IMR-90 (cell line): ENCODE results near the gene CD99. TPM values are rescaled to one million over a fixed set of nuclear protein-coding genes. Genes with fewer than 3 reads are reported as not detected.

ENCODE experiments used
- ATAC-seq: fragments of 200-7000 bp; cut with Tn5 transposase; 2 replicates; pipeline ENCODE4 v1.9.1; 2020; ENCODE audit warnings: low read depth, mild to moderate bottlenecking, moderate library complexity
- BruUV-seq: library from RNA; stranded (reverse); fragments of 400-500 nt; replicated peaks from 2 replicates; lab custom pipeline; 2021; lab: Mats Ljungman, UMichigan
- CTCF ChIA-PET: fragments of 300-600 bp; formaldehyde crosslinking; extraction: SDS; loops from one replicate; lab custom pipeline; 2021; ENCODE audit warnings: antibody characterized with exemption; lab: Yijun Ruan, JAX
- POLR2A ChIA-PET: fragments of 300-600 bp; sonication (Branson Sonifier 250); formaldehyde crosslinking; loops from one replicate; lab custom pipeline; 2022; ENCODE audit warnings: antibody characterized with exemption; ENCODE audit not compliant: unreplicated experiment; lab: Charles Lee
- DNase-seq: peaks from one replicate; pipeline ENCODE4 v3.0.0; 2013
- H2AFZ ChIP-seq: replicated peaks from 2 replicates; pipeline ENCODE3; 2013; ENCODE audit warnings: low read length, mild to moderate bottlenecking; ENCODE audit not compliant: poor library complexity
- H2AK5ac ChIP-seq: 2 replicates; pipeline ENCODE4 v1.6.1; 2013; ENCODE audit warnings: low read depth, low read length, inconsistent platforms
- H2AK9ac ChIP-seq: replicated peaks from 2 replicates; pipeline ENCODE3; 2013; ENCODE audit warnings: mild to moderate bottlenecking, low read depth, low read length, moderate library complexity; ENCODE audit not compliant: poor library complexity
- H2BK120ac ChIP-seq: 2 replicates; pipeline ENCODE4 v1.6.1; 2013; ENCODE audit warnings: low read depth, low read length, inconsistent platforms
- H2BK15ac ChIP-seq: 3 replicates; pipeline ENCODE4 v1.6.1; 2013; ENCODE audit warnings: low read depth, low read length, inconsistent platforms
- H2BK20ac ChIP-seq: 2 replicates; pipeline ENCODE4 v1.6.1; 2013; ENCODE audit warnings: low read depth, mild to moderate bottlenecking, inconsistent platforms, low read length, moderate library complexity
- H2BK5ac ChIP-seq: 2 replicates; pipeline ENCODE4 v1.6.1; 2013; ENCODE audit warnings: mild to moderate bottlenecking, low read depth, low read length, inconsistent platforms; ENCODE audit not compliant: poor library complexity, severe bottlenecking
- H3K14ac ChIP-seq: replicated peaks from 2 replicates; pipeline ENCODE4 v1.6.1; 2013; ENCODE audit warnings: low read depth, low read length, inconsistent platforms
- H3K18ac ChIP-seq: 2 replicates; pipeline ENCODE4 v1.6.1; 2013; ENCODE audit warnings: low read depth, low read length, control low read depth
- H3K23ac ChIP-seq: 2 replicates; pipeline ENCODE4 v1.6.1; 2013; ENCODE audit warnings: low read depth, low read length, inconsistent platforms
- H3K27ac ChIP-seq: 2 replicates; pipeline ENCODE4 v1.5.1; 2013; ENCODE audit warnings: mild to moderate bottlenecking, control low read depth, low read length; ENCODE audit not compliant: insufficient read depth
- H3K27me3 ChIP-seq: 2 replicates; pipeline ENCODE4 v1.6.1; 2013; ENCODE audit warnings: low read length; ENCODE audit not compliant: control insufficient read depth, insufficient read depth
- H3K36me3 ChIP-seq: 2 replicates; pipeline ENCODE4 v1.6.1; 2013; ENCODE audit warnings: low read length, mixed read lengths; ENCODE audit not compliant: control insufficient read depth, insufficient read depth
- H3K4ac ChIP-seq: 2 replicates; pipeline ENCODE4 v1.6.1; 2013; ENCODE audit warnings: low read depth, low read length, inconsistent platforms
- H3K4me1 ChIP-seq: 2 replicates; pipeline ENCODE4 v1.6.1; 2013; ENCODE audit warnings: low read length, mixed read lengths; ENCODE audit not compliant: control insufficient read depth, insufficient read depth
- H3K4me2 ChIP-seq: 2 replicates; pipeline ENCODE4 v1.6.1; 2013; ENCODE audit warnings: low read depth, mild to moderate bottlenecking, control low read depth, low read length, moderate library complexity
- H3K4me3 ChIP-seq: 2 replicates; pipeline ENCODE4 v1.5.1; 2013; ENCODE audit warnings: low read depth, mild to moderate bottlenecking, control low read depth, low read length, moderate library complexity; ENCODE audit not compliant: insufficient read depth
- H3K56ac ChIP-seq: 2 replicates; pipeline ENCODE4 v1.6.1; 2013; ENCODE audit warnings: low read length, inconsistent platforms; ENCODE audit not compliant: insufficient read depth; ENCODE audit errors: extremely low read depth
- H3K79me1 ChIP-seq, 2 experiments: 2 replicates each; pipeline ENCODE4 v1.6.1; 2013; ENCODE audit warnings: low read length in 2 of 2, inconsistent platforms in 1 of 2, low read depth in 1 of 2
- H3K9ac ChIP-seq: 2 replicates; pipeline ENCODE4 v1.6.1; 2013; ENCODE audit warnings: low read depth, low read length, control low read depth
- H3K9me1 ChIP-seq: 2 replicates; pipeline ENCODE4 v1.6.1; 2013; ENCODE audit warnings: low read length, inconsistent platforms; ENCODE audit not compliant: insufficient read depth
- H3K9me3 ChIP-seq: 2 replicates; pipeline ENCODE4 v1.6.1; 2013; ENCODE audit warnings: low read length; ENCODE audit not compliant: control insufficient read depth, insufficient read depth
- H4K20me1 ChIP-seq: 2 replicates; pipeline ENCODE4 v1.6.1; 2013; ENCODE audit warnings: low read length, inconsistent platforms; ENCODE audit not compliant: insufficient read depth
- H4K5ac ChIP-seq: 2 replicates; pipeline ENCODE4 v1.6.1; 2013; ENCODE audit warnings: mild to moderate bottlenecking, low read depth, low read length, control low read depth
- H4K8ac ChIP-seq, 2 experiments: 2 replicates each; pipeline ENCODE4 v1.6.1; 2013; ENCODE audit warnings: low read depth in 2 of 2, low read length in 2 of 2, control low read depth in 1 of 2, inconsistent platforms in 1 of 2
- H4K91ac ChIP-seq: 2 replicates; pipeline ENCODE4 v1.6.1; 2013; ENCODE audit warnings: low read depth, low read length, inconsistent platforms; ENCODE audit not compliant: insufficient read depth
- BHLHE40 ChIP-seq: fragments of 150-350 bp; IDR thresholded peaks from 2 replicates; pipeline ENCODE4 v1.6.1; 2016; ENCODE audit warnings: mild to moderate bottlenecking, low read depth, low read length
- CEBPB ChIP-seq: IDR thresholded peaks from 2 replicates; pipeline ENCODE4 v1.6.1; 2012; ENCODE audit warnings: low read depth, low read length, improper control_type of control experiment
- CHD1 ChIP-seq: IDR thresholded peaks from 2 replicates; pipeline ENCODE4 v1.6.1; 2012; ENCODE audit warnings: low read depth, low read length, improper control_type of control experiment
- FOS ChIP-seq: fragments of 150-350 bp; IDR thresholded peaks from 2 replicates; pipeline ENCODE4 v1.6.1; 2016; ENCODE audit warnings: low read depth, low read length
- MAFK ChIP-seq: IDR thresholded peaks from 2 replicates; pipeline ENCODE4 v1.6.1; 2012; ENCODE audit warnings: low read depth, low read length, improper control_type of control experiment
- MAZ ChIP-seq: IDR thresholded peaks from 2 replicates; pipeline ENCODE4 v1.6.1; 2012; ENCODE audit warnings: low read depth, mild to moderate bottlenecking, low read length, improper control_type of control experiment, moderate library complexity, borderline replicate concordance
- MXI1 ChIP-seq: IDR thresholded peaks from 2 replicates; pipeline ENCODE4 v1.6.1; 2012; ENCODE audit warnings: low read depth, mild to moderate bottlenecking, low read length, moderate library complexity, borderline replicate concordance
- NFE2L2 ChIP-seq: fragments of 150-350 bp; IDR thresholded peaks from 2 replicates; pipeline ENCODE4 v1.6.1; 2016; ENCODE audit warnings: low read depth, mild to moderate bottlenecking, low read length
- POLR2A ChIP-seq: IDR thresholded peaks from 2 replicates; pipeline ENCODE4 v1.6.1; 2012; ENCODE audit warnings: mild to moderate bottlenecking, low read depth, low read length
- RAD21 ChIP-seq: IDR thresholded peaks from 2 replicates; pipeline ENCODE4 v1.6.1; 2012; ENCODE audit warnings: low read length, improper control_type of control experiment
- RCOR1 ChIP-seq: IDR thresholded peaks from 2 replicates; pipeline ENCODE4 v1.6.1; 2012; ENCODE audit warnings: mild to moderate bottlenecking, low read length, improper control_type of control experiment; ENCODE audit not compliant: insufficient replicate concordance
- RFX5 ChIP-seq: IDR thresholded peaks from 2 replicates; pipeline ENCODE4 v1.8.0; 2012; ENCODE audit warnings: low read depth, mild to moderate bottlenecking, low read length, moderate library complexity
- SMC3 ChIP-seq: fragments of 150-350 bp; IDR thresholded peaks from 2 replicates; pipeline ENCODE4 v1.6.1; 2016; ENCODE audit warnings: low read depth, mild to moderate bottlenecking, antibody characterized with exemption, low read length, moderate library complexity
- WGBS, 2 experiments: methylation state at CpG; one replicate each; pipeline versions ENCODE4 v1.1.5 to v1.1.7; 2013; ENCODE audit warnings: missing lambda C conversion rate in 2 of 2; ENCODE audit not compliant: insufficient read length in 1 of 2; ENCODE audit errors: extremely low coverage in 2 of 2; 5-methylcytosine and 5-hydroxymethylcytosine counted together
- dilution Hi-C: fragments of 300-500 bp; cut with HindIII; formaldehyde crosslinking; loops from one replicate; pipeline ENCODE4 v1.14.3; 2018; ENCODE audit warnings: low sequenced_read_pairs; ENCODE audit not compliant: unreplicated experiment
- in situ Hi-C: fragments of 300-500 bp; cut with MboI; formaldehyde crosslinking; loops from 3 replicates; pipeline ENCODE4 v1.14.3; 2019; ENCODE audit warnings: low sequenced_read_pairs, inconsistent platforms, mixed read lengths
- intact Hi-C: fragments of 100-400 bp; cut with micrococcal nuclease; formaldehyde crosslinking; loops from 2 replicates; pipeline ENCODE4 v1.10.0; 2022
- polyA plus RNA-seq, 3 experiments: library from polyadenylated mRNA; depleted of rRNA; stranded (reverse); fragments of >200 nt; gene quantifications; 2 replicates each; pipeline ENCODE4 v1.2.3, GENCODE V29; 2012; ENCODE audit warnings: low replicate concordance in 1 of 3
- total RNA-seq: library from RNA; depleted of rRNA; stranded (reverse); fragments of >200 nt; gene quantifications from 2 replicates; pipeline ENCODE4 v1.2.3, GENCODE V29; 2012
- TF ChIP-seq, protein P1 (sequence below): fragments of 150-350 bp; IDR thresholded peaks from 2 replicates; pipeline ENCODE4 v1.6.1; 2017; ENCODE audit warnings: mild to moderate bottlenecking, antibody characterized with exemption, low read length, low read depth
- TF ChIP-seq, protein P2 (sequence below): conservative IDR thresholded peaks from 2 replicates; pipeline ENCODE4 v1.5.1; 2012; ENCODE audit warnings: mild to moderate bottlenecking, low read depth, low read length, improper control_type of control experiment
- TF ChIP-seq, protein P3 (sequence below): fragments of 150-350 bp; IDR thresholded peaks from 2 replicates; pipeline ENCODE4 v1.6.1; 2016; ENCODE audit warnings: low read depth, mild to moderate bottlenecking, low read length, moderate library complexity, borderline replicate concordance

Gene CD99
- total and polyA plus RNA-seq, 2 of the 4 experiments (the other 2 are of a cell fraction), result 102 to 369 TPM

DNA sequence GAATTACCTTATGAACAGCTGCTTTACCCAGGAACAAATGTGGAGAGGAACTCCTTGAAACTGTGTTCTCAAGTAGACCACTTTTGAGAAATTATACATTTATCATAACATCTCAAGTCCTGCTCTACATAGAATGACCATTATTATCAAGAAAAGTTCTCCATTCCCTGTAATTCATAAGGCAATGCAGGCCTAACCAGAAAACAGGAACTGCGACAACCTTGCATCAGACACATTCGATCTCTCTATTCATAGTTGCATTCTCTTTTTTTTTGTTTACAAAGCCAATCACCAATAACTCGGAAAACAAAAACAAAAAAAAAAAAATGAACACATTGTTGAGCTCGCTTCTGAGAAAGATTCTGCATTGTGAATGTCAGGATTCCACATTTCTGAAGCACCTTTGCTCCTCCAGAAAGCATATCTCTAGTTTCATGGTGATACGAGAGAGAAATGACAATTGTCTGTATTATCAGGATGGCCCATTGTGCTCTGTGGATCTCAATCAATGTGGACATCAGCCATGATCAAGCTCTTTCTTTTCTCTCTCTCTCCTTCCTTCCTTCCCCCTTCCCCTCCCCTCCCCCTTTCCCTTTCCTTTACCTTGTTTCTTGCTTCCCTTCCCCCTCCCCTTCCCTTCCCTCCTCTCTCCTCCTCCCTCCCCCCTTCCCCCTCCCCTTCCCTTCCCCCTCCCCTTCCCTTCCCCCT, 32.4 kb upstream of the CD99 start:
- no peak overlapping the region for H2BK15ac ChIP-seq
- H4K91ac ChIP-seq, result no peak overlapping the region
- intact Hi-C loops, result no loop called here
- no peaks in the 10 kb centered on the region for H3K9me1 ChIP-seq
- H3K23ac ChIP-seq, result no peak overlapping the region
- H3K14ac ChIP-seq, result no peak overlapping the region
- H3K79me1 ChIP-seq, result no peaks in the 10 kb centered on the region
- no peak overlapping the region for H4K8ac ChIP-seq
- no peak overlapping the region for H3K4me3 ChIP-seq
- no peaks in the 10 kb centered on the region; the same call in 1 of the 2 replicates for H3K4me1 ChIP-seq
- ChIA-PET POLR2A (no interaction called here), CTCF (no interaction called here)
- no TSS peak for BruUV-seq
- dilution Hi-C loops, result no loop called here
- H2AFZ ChIP-seq, result no peak overlapping the region
- H2AK5ac ChIP-seq, result no peak overlapping the region
- no peak overlapping the region for H3K56ac ChIP-seq
- no peaks in the 10 kb centered on the region for H4K20me1 ChIP-seq
- in situ Hi-C loops, result no loop called here
- H3K36me3 ChIP-seq, result no peaks in the 10 kb centered on the region
- no peak overlapping the region for H2BK120ac ChIP-seq
- no peak for ATAC-seq
- no peak overlapping the region for H3K4ac ChIP-seq
- H2BK5ac ChIP-seq, result no peak overlapping the region
- H4K5ac ChIP-seq, result no peak overlapping the region
- no peak for DNase-seq
- no peak overlapping the region for H2BK20ac ChIP-seq
- no peak overlapping the region for H3K18ac ChIP-seq
- no peak overlapping the region for H3K27ac ChIP-seq
- no peak overlapping the region for H2AK9ac ChIP-seq
- TF ChIP-seq POLR2A (no peak), CEBPB (no peak), FOS (no peak), MAZ (no peak), CHD1 (no peak), NFE2L2 (no peak), SMC3 (no peak), RCOR1 (no peak), BHLHE40 (no peak), RFX5 (no peak), RAD21 (no peak), MAFK (no peak), MXI1 (no peak)
- TF ChIP-seq, protein P1, sequence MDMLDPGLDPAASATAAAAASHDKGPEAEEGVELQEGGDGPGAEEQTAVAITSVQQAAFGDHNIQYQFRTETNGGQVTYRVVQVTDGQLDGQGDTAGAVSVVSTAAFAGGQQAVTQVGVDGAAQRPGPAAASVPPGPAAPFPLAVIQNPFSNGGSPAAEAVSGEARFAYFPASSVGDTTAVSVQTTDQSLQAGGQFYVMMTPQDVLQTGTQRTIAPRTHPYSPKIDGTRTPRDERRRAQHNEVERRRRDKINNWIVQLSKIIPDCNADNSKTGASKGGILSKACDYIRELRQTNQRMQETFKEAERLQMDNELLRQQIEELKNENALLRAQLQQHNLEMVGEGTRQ, result no peak
- TF ChIP-seq, protein P2, sequence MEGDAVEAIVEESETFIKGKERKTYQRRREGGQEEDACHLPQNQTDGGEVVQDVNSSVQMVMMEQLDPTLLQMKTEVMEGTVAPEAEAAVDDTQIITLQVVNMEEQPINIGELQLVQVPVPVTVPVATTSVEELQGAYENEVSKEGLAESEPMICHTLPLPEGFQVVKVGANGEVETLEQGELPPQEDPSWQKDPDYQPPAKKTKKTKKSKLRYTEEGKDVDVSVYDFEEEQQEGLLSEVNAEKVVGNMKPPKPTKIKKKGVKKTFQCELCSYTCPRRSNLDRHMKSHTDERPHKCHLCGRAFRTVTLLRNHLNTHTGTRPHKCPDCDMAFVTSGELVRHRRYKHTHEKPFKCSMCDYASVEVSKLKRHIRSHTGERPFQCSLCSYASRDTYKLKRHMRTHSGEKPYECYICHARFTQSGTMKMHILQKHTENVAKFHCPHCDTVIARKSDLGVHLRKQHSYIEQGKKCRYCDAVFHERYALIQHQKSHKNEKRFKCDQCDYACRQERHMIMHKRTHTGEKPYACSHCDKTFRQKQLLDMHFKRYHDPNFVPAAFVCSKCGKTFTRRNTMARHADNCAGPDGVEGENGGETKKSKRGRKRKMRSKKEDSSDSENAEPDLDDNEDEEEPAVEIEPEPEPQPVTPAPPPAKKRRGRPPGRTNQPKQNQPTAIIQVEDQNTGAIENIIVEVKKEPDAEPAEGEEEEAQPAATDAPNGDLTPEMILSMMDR, result no peak
- TF ChIP-seq, protein P3, sequence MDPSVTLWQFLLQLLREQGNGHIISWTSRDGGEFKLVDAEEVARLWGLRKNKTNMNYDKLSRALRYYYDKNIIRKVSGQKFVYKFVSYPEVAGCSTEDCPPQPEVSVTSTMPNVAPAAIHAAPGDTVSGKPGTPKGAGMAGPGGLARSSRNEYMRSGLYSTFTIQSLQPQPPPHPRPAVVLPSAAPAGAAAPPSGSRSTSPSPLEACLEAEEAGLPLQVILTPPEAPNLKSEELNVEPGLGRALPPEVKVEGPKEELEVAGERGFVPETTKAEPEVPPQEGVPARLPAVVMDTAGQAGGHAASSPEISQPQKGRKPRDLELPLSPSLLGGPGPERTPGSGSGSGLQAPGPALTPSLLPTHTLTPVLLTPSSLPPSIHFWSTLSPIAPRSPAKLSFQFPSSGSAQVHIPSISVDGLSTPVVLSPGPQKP, result no peak
- no peaks in the 10 kb centered on the region for H3K27me3 ChIP-seq
- H3K9ac ChIP-seq, result no peak overlapping the region
- WGBS, 2 experiments, result no CpG with 5 or more reads among the region's 5 CpGs
- no peak overlapping the region for H3K4me2 ChIP-seq
- H3K9me3 ChIP-seq, result no peaks in the 10 kb centered on the region
